ENCODE results near the gene STRBP.
"Not testable (repeated sequence)": the region's sequence is repeated elsewhere in the genome, so short reads cannot be mapped to it uniquely, and the experiment has no call there.

Gene STRBP

GRCh38 chr9:123283048-123283408 is 14.6 kb upstream of the STRBP start:
- DNase-seq (ENCODE audit: low read depth): no peak

GRCh38 chr9:123282362-123283047 is 14.1 kb upstream of the STRBP start:
- no peak for DNase-seq (ENCODE audit: low read depth)

GRCh38 chr9:123281659-123282350 is 13.4 kb upstream of the STRBP start:
- no peak for DNase-seq (ENCODE audit: low read depth)

GRCh38 chr9:123278879-123279493 is 10.6 kb upstream of the STRBP start:
- DNase-seq (ENCODE audit: low read depth): not testable (repeated sequence)

- no peak for DNase-seq (ENCODE audit: low read depth)
Measured at GRCh38 chr9:123278361-123278760, 10.0 kb upstream of the STRBP start.

GRCh38 chr9:123276551-123276950 is 8.2 kb upstream of the STRBP start:
- DNase-seq (ENCODE audit: low read depth): no peak

GRCh38 chr9:123271133-123271532 is 2.7 kb upstream of the STRBP start:
- DNase-seq (ENCODE audit: low read depth): not testable (repeated sequence)

GRCh38 chr9:123269281-123269680 is 895 bp upstream of the STRBP start:
- no peak for DNase-seq (ENCODE audit: low read depth)

- no peak for DNase-seq (ENCODE audit: low read depth)
Measured at GRCh38 chr9:123268199-123268464, 254 bp downstream of the STRBP start.

GRCh38 chr9:123267481-123268198 is 746 bp downstream of the STRBP start:
- DNase-seq (ENCODE audit: low read depth): no peak

GRCh38 chr9:123266655-123267399 is 1.6 kb downstream of the STRBP start:
- DNase-seq (ENCODE audit: low read depth): no peak

- no peak for DNase-seq (ENCODE audit: low read depth)
Measured at GRCh38 chr9:123265833-123266232, 2.6 kb downstream of the STRBP start.

GRCh38 chr9:123263227-123263626 is 5.2 kb downstream of the STRBP start:
- no peak for DNase-seq (ENCODE audit: low read depth)

GRCh38 chr9:123262338-123262737 is 6.0 kb downstream of the STRBP start:
- no peak for DNase-seq (ENCODE audit: low read depth)

- no peak for DNase-seq (ENCODE audit: low read depth)
Measured at GRCh38 chr9:123261006-123261677, 7.2 kb downstream of the STRBP start.

- DNase-seq (ENCODE audit: low read depth): no peak
Measured at GRCh38 chr9:123260340-123260739, 8.0 kb downstream of the STRBP start.

- DNase-seq (ENCODE audit: low read depth): no peak
Measured at GRCh38 chr9:123257276-123257675, 11.1 kb downstream of the STRBP start.

- DNase-seq (ENCODE audit: low read depth): no peak
Measured at GRCh38 chr9:123255718-123256117, 12.7 kb downstream of the STRBP start.

GRCh38 chr9:123253204-123253603 is 15.2 kb downstream of the STRBP start:
- DNase-seq (ENCODE audit: low read depth): no peak

GRCh38 chr9:123251741-123252140 is 16.6 kb downstream of the STRBP start:
- no peak for DNase-seq (ENCODE audit: low read depth)

- no peak for DNase-seq (ENCODE audit: low read depth)
Measured at GRCh38 chr9:123251324-123251723, 17.1 kb downstream of the STRBP start.

- no peak for DNase-seq (ENCODE audit: low read depth)
Measured at GRCh38 chr9:123250504-123250903, 17.9 kb downstream of the STRBP start.

All from stromal cell of bone marrow (primary cell).